Stimulated activated CD4-positive, alpha-beta T cell treated with anti-CD3 and anti-CD28 coated beads, Interleukin-15, amount 100 ng/mL, for 24 hours (primary cell): ENCODE results near the gene MLXIP.
A peak's percentile ranks its signal among the peaks of the same experiment; 100 is the strongest.
"Not testable (repeated sequence)": the region's sequence is repeated elsewhere in the genome, so short reads cannot be mapped to it uniquely, and the experiment has no call there.

ENCODE experiments used
- DNase-seq: peaks from one replicate; pipeline ENCODE4 v3.0.0-alpha.2; 2020

Gene MLXIP, protein sequence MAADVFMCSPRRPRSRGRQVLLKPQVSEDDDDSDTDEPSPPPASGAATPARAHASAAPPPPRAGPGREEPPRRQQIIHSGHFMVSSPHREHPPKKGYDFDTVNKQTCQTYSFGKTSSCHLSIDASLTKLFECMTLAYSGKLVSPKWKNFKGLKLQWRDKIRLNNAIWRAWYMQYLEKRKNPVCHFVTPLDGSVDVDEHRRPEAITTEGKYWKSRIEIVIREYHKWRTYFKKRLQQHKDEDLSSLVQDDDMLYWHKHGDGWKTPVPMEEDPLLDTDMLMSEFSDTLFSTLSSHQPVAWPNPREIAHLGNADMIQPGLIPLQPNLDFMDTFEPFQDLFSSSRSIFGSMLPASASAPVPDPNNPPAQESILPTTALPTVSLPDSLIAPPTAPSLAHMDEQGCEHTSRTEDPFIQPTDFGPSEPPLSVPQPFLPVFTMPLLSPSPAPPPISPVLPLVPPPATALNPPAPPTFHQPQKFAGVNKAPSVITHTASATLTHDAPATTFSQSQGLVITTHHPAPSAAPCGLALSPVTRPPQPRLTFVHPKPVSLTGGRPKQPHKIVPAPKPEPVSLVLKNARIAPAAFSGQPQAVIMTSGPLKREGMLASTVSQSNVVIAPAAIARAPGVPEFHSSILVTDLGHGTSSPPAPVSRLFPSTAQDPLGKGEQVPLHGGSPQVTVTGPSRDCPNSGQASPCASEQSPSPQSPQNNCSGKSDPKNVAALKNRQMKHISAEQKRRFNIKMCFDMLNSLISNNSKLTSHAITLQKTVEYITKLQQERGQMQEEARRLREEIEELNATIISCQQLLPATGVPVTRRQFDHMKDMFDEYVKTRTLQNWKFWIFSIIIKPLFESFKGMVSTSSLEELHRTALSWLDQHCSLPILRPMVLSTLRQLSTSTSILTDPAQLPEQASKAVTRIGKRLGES

GRCh38 chr12:122078141-122079032, at the start of gene MLXIP:
MLXIP (plus strand) TSS chr12:122078756; CDS start chr12:122078854, 98 bp downstream.
- peak; percentile 93 for DNase-seq

GRCh38 chr12:122028905-122029560, 49.5 kb upstream of the MLXIP start:
- DNase-seq = peak; percentile 41

- DNase-seq = no peak
Observed at GRCh38 chr12:122029620-122030423, 48.7 kb upstream of the MLXIP start.

DNA sequence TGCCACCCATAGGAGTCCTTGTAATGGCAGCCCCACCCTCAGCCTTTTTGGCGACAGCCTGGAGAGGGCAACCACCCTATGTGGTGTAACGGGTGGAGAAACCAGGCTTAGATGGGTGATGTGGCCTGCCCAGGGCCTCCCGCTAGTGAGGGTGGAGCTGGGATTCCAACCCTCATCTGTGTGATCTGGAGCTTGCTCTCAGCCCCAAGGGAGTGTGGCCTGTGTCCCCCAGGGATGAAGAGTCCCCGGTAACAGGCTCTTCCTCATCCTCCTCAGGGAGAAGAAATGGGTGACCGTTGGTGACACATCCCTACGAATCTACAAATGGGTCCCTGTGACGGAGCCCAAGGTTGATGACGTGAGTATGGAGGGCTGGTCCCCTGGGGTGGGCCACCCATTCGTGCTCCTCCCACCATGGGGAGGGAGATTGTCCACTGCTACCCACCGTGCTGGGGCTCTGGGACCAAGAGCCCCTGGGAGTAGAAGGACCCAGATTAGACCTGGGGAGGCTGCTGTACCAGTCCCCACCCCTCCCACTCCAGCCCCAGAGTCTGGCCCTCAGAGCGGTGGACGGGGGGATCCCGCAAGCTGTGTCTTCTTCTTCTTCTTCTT, 48.0 kb upstream of the MLXIP start:
- no peak for DNase-seq

DNA sequence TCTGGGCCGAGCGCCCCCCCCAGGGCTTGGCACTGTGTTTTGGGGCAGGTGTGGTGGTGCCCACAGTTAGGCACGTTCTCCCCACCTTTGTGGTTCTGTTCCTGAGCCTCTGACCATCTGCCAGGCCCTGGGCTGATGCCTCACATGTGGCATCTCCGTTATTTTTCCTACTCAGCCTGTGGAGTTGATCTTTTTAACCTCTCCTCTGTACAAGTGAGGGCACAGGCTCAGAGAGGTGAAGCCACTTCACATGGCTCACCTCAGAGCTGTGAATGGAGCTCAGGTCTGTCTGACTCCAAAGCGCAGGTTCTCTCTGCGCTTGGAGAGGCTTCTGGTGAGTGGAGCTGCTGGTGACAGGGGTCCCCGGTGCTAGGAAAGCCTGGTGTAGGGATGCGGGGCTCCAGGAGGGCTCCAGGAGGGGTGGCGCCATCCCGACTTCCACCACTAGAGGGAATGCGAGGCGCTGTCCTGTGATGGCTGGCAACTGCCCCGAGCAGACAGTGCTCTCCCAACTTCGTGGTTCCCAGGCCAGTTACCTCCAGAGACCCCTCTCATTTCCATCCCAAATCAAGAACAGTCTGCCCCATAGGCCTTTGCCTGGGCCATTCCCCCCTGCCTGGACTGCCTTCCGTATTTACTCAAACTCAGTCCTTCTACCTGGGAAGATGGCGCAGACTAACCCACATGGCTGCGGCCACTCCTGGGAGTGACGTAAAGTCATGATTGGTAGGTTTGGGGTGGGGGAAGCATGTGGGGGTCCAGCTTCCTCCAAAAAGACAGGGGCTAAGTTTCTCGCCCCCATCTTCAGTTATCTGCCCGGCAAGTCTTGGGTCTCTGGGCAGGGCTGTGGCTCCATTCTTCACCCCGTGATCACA, 47.0 kb upstream of the MLXIP start:
- peak; percentile 76 for DNase-seq

DNA sequence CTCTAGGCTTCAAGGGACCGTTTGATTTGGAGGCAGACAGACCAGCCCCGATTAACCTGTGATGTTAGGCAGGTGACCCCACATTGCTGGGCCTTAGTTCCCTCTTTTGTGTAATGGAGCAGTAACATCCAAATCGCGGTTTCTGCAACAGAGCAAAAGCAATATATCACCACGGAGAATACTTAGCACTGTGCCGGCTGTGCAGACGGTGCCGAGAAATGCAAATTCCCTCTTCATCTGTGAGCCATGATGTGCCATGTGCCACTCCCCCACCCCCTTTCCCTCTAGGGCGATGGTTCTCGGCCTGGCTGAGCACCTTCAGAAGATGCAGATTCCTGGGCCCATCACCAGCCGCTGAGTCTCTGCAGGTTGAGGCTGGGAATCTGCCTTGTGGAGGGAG, 46.0 kb upstream of the MLXIP start:
- DNase-seq = no peak

DNA sequence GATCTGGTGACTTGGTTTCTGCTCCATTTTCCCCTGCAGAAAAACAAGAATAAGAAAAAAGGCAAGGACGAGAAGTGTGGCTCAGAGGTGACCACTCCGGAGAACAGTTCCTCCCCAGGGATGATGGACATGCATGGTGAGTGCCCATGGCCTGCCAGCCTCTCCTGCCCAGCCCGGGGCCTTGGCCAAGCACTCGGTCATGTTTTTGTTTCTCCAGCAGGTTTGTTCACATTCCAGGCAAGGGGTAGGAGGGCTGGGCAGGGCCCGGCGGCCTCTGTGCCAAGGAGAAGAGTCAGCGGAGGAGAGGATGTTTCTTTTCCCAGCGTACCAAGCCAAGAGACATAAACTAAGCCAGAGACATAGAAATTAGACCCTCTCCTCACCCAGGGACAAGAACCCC, 43.3 kb upstream of the MLXIP start:
- no peak for DNase-seq

- no peak for DNase-seq
Observed at GRCh38 chr12:122036153-122036552, 42.4 kb upstream of the MLXIP start.

- no peak for DNase-seq
Observed at GRCh38 chr12:122040579-122041386, 37.8 kb upstream of the MLXIP start.

DNA sequence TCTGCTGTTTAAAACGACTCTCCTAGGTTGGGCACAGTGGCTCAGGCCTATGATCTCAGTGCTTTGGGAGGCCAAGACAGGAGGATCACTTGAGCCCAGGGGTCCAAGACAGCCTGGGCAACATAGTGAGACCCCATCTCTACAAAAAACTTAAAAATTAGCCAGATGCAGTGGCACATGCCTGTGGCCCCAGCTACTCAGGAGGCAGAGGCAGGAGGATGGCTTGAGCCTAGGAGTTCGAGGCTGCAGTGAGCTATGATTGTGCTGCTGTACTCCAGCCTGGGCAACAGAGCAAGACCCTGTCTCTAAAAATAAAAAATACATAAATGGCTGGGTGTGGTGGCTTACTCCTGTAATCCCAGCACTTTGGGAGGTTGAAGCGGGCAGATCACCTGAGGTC, 37.1 kb upstream of the MLXIP start:
- not testable (repeated sequence) for DNase-seq

DNA sequence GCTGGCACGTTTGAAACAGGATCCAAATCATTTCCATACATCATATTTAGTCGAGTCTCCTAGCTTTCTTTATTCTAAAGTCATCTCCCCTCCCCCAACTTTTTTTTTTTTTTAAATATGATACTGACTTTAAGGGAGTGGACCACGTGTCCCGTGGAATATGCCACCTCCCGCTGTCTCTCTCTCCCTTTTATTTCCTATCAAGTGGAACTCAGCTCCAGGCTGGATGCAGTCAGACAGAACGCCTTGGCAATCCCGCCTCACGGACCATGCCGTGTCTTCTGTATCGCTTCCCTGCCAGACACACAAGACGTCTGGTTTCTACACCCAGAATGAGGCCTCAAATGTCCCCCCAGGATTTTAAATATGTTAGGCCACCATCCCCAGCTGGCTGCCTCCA, 35.6 kb upstream of the MLXIP start:
- DNase-seq = no peak

DNA sequence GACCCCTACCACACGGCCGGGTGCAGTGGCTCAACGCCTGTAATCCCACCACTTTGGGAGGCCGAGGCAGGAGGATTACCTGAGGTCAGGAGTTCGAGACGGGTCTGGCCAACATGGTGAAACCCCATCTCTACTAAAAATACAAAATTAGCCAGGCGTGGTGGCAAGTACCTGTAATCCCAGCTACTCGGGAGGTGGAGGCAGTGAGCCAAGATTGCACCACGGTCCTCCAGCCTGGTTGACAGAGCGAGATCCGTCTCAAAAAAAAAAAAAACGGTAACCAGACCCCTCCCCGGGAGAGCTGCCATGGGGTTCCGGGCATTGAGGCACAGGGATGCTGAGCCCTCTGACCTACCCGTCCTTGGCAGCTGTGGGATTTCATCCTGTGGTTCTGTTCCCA, 35.1 kb upstream of the MLXIP start:
- DNase-seq = no peak

DNA sequence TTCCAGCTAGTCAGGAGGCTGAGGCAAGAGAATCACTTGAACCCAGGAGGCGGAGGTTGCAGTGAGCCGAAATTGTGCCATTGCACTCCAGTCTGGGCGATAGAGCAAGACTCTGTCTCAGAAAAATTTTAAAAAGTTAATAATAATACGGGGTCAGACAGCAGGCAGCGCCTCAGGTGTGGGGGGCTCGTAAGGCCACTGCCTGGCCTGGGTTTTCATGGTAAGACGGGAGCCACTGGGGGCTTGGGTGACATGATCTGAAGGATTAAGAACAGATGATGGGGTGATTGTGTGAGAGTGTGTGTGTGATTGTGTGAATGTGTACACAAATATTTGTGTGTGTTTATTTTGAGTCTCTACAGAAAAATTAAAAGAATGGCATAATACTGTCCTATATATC, 33.3 kb upstream of the MLXIP start:
- no peak for DNase-seq

DNA sequence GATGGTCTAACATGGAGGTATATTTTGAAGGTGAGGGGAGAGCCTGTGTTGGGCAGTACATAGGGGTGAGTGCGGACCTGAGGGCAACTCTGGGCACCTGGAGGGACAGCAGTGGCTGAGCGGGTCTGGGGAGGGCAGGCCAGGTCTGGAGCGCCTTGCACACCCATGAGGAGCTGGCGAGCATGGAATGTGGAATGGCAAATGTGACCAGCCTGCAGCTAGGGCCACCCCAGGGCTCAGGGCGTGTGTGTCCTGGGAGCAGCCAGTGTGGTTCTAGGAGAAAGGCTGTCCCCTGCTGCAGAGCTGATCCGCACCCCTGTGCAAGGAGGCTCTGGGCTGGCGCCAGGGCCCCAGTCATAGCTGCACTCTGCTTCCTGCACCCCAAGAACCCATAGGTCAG, 32.4 kb upstream of the MLXIP start:
- no peak for DNase-seq

DNA sequence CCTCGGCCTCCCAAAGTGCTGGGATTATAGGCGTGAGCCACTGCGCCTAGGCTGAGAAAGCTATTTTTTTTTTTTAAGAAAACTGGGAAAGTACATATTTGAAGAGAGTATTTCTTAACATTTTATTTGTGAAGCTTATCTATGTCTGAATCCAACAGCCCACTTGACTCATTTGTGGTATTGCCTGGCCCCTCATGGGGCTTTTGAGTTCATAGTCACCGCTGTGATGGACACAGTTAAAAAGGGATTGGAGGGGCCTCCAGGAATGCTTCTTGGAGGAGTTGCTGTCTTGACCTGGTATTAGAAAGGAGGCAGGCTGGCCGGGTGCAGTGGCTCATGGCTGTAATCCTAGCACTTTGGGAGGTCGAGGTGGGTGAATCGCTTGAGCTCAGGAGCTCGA, 30.4 kb upstream of the MLXIP start:
- DNase-seq = no peak

DNA sequence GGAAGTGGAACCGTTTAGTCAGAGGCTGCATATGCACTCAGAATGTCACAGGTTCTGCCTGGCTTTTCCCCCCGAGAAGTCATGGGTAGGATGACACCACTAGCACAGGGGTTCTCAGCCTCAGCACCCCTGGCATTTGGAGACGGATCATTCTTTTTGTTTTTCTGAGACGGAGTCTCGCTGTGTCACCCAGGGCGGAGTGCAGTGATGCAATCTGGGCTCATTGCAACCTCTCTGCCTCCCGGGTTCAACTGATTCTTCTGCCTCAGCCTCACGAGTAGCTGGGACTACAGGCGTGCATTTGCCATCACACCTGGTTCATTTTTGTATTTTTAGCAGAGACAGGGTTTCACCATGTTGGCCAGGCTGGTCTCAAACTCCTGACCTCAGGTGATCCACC, 28.7 kb upstream of the MLXIP start:
- no peak for DNase-seq

- no peak for DNase-seq
Observed at GRCh38 chr12:122050706-122051105, 27.9 kb upstream of the MLXIP start.

DNA sequence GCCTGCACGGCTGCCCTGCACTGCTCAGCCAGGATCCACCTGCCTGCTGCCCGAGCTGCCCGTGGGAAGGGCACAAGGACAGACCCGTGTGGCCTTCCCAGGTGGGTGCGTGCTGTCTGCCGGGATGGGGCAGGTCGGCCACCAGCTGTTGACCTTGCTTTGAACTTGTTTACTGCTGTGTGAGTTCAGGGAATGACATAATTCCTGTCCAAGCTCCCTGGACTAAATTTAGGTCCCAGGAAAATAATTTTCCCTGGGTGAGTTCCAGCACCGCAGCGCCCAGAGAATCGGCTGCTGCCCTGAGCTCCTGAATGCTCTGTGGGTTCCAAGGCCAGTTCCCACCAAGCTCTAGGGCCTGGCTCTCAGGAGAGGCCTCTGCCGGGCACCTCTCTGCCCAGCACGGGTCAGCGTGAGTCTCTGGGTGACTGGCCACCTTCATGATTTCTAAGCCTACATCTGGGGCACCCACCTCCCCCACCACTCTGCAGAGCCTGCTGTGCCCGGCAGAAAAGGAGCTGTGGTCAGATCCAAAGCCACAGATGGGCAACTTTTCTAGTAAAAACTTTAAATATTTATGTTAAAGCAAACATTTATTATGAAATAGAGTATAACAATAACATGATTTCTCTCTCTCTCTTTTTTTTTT, 27.2 kb upstream of the MLXIP start:
- no peak for DNase-seq

GRCh38 chr12:122052285-122052684, 26.3 kb upstream of the MLXIP start:
- no peak for DNase-seq
